Lower leg skin (tissue), 4 donors: ENCODE results near the gene RGS13. TPM values are rescaled to one million over a fixed set of nuclear protein-coding genes. Genes with fewer than 3 reads are reported as not detected.
"Not testable (repeated sequence)": the region's sequence is repeated elsewhere in the genome, so short reads cannot be mapped to it uniquely, and the experiment has no call there.

Experiments used
- DNase-seq, 2 donors: peaks; one replicate each; pipeline ENCODE4 v3.0.0-alpha.2; 2019; ENCODE audit warnings: low spot score in 2 of 2
- H3K4me3 ChIP-seq: fragments of 200-600 bp; sonication (generic); 2 replicates; pipeline ENCODE4 v1.5.1; 2017; ENCODE audit warnings: mild to moderate bottlenecking, low read depth; ENCODE audit not compliant: poor library complexity, severe bottlenecking
- POLR2A ChIP-seq, 2 donors: fragments of 450-650 bp; IDR thresholded peaks; one replicate each; pipeline ENCODE4 v1.6.1; 2016 to 2017; ENCODE audit warnings: antibody characterized with exemption in 2 of 2, mild to moderate bottlenecking in 1 of 2, moderate library complexity in 1 of 2
- WGBS, 2 donors: methylation state at CpG; one replicate each; pipeline ENCODE4 v1.1.5; 2018; 5-methylcytosine and 5-hydroxymethylcytosine counted together
- intact Hi-C: fragments of 100-400 bp; cut with DNase I; formaldehyde crosslinking; loops from one replicate; pipeline ENCODE4 v1.15.0; 2023; ENCODE audit warnings: low total_unique reads
- total RNA-seq, 4 donors: library from RNA; depleted of rRNA; stranded (reverse); fragments of >200 nt; gene quantifications; one replicate each; pipeline ENCODE4 v1.1.0, GENCODE V29; 2016
- TF ChIP-seq, protein P1 (sequence below), 3 donors: fragments of 450-650 bp; IDR thresholded peaks; one replicate each; pipeline ENCODE4 v1.5.1; 2016; ENCODE audit warnings: antibody characterized with exemption in 3 of 3, mild to moderate bottlenecking in 3 of 3, moderate library complexity in 2 of 3

RGS13 gene
- total RNA-seq, 4 donors from 2014 or later, result 0.08 to 1.1 TPM; not detected in 2

GRCh38 chr1:192668409-192668983 is 32.5 kb downstream of the RGS13 start:
- TF ChIP-seq, protein P1, sequence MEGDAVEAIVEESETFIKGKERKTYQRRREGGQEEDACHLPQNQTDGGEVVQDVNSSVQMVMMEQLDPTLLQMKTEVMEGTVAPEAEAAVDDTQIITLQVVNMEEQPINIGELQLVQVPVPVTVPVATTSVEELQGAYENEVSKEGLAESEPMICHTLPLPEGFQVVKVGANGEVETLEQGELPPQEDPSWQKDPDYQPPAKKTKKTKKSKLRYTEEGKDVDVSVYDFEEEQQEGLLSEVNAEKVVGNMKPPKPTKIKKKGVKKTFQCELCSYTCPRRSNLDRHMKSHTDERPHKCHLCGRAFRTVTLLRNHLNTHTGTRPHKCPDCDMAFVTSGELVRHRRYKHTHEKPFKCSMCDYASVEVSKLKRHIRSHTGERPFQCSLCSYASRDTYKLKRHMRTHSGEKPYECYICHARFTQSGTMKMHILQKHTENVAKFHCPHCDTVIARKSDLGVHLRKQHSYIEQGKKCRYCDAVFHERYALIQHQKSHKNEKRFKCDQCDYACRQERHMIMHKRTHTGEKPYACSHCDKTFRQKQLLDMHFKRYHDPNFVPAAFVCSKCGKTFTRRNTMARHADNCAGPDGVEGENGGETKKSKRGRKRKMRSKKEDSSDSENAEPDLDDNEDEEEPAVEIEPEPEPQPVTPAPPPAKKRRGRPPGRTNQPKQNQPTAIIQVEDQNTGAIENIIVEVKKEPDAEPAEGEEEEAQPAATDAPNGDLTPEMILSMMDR (IDR thresholded peaks at IDR 0.05), result no peak
- TF ChIP-seq POLR2A (IDR thresholded peaks at IDR 0.05), result no peak
- WGBS, 2 donors, result 89 to 91% methylated on average over 4 to 5 of the region's 5 CpGs
- H3K4me3 ChIP-seq, result no peak overlapping the region
- DNase-seq, result peak in 1 of 2 donors; percentile 77
- intact Hi-C loops, result no loop called here

DNA sequence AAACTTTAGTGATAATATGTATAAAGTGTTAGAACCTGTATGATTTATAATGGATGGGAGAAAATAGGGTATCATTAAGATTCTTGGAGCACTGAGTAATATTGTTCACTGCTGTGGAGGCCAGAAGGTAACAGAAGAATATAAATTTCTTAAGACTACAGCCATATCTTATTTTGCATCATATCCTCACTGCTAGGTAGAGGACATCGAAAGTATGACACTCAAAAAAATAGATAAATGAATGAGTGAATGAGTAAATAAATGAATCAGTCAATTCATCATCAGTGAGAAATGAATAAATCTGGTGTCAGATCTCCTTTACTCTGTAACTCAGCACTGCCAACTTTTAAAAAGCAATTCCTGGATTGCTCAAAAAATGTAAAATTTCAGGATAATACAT is 33.2 kb downstream of the RGS13 start:
- intact Hi-C loops, result no loop called here

DNA sequence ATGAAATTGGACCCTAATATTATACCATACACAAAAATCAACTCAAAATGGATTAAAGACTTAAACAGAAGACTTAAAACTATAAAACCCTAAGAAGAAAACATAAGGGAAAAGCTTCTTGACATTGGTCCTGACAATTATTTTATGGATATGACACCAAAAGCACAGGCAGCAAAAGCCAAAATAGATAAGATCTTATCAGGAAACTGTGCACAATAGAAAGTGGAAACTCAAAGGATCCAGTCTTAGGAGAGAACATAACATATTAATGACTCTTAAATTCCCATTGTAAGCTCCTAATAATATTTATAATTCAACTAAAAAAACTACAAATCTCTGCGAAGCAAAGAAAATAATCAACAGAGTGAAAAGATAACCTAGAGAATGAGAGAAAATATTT is 39.8 kb downstream of the RGS13 start:
- no peak overlapping the region for H3K4me3 ChIP-seq
- no peak for DNase-seq
- intact Hi-C loops, result no loop called here
- WGBS, 2 donors, result 81 to 86% methylated on average over 1 of the region's 1 CpG
- no peak for TF ChIP-seq POLR2A (IDR thresholded peaks at IDR 0.05)
- TF ChIP-seq, protein P1 (IDR thresholded peaks at IDR 0.05), result no peak

More for the DNA sequence above, 33.2 kb downstream of the RGS13 start:
- WGBS, 2 donors, result 87 to 90% methylated on average over 1 of the region's 1 CpG
- no peak for DNase-seq
- TF ChIP-seq POLR2A (IDR thresholded peaks at IDR 0.05), result no peak
- TF ChIP-seq, protein P1 (IDR thresholded peaks at IDR 0.05), result no peak
- no peak overlapping the region for H3K4me3 ChIP-seq

GRCh38 chr1:192678099-192678498 is 42.2 kb downstream of the RGS13 start:
- no peak overlapping the region for H3K4me3 ChIP-seq
- no peak for DNase-seq
- no peak for TF ChIP-seq POLR2A (IDR thresholded peaks at IDR 0.05)
- intact Hi-C loops, result no loop called here

- intact Hi-C loops, result no loop called here
- 81 to 88% methylated on average over 1 of the region's 1 CpG for WGBS, 2 donors
Measured at GRCh38 chr1:192682335-192682734, 46.4 kb downstream of the RGS13 start.

DNA sequence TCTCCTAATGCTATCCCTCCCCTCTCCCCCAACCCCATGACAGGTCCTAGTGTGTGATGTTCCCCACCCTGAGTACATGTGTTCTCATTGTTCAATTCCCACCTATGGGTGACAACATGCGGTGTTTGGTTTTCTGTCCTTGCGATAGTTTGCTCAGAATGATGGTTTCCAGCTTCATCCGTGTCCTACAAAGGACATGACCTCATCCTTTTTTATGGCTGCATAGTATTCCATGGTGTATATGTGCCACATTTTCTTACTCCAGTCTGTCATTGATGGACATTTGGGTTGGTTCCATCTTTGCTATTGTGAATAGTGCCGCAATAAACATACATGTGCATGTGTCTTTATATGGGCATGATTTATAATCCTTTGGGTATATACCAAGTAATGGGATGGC is 47.1 kb downstream of the RGS13 start:
- DNase-seq, intact Hi-C loops, H3K4me3 ChIP-seq: not testable (repeated sequence)
- WGBS, 2 donors, result 97 to 99% methylated on average over 4 of the region's 4 CpGs

More at GRCh38 chr1:192682335-192682734, 46.4 kb downstream of the RGS13 start:
- DNase-seq, result no peak
- TF ChIP-seq POLR2A (IDR thresholded peaks at IDR 0.05), result no peak
- TF ChIP-seq, protein P1 (IDR thresholded peaks at IDR 0.05), result no peak
- H3K4me3 ChIP-seq, result no peak overlapping the region

DNA sequence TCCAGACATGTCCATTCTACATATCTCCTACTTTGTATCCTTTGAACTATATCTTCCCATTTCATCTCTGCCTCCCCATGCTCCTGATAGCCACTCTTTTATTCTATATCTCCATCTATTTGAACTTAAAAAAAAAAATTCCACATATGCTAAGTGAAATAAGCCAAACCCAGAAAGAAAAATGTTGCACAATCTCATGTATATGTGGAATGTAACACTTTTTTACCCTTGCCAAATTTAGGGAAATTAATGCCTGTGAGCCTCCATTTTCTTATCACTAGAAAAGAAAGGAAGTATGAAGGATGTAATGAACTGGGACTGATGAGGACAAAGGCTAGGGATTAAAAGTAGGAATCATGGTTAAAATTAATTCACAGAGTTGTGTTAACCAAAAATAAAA is 53.5 kb downstream of the RGS13 start:
- no peak for DNase-seq
- H3K4me3 ChIP-seq, result no peak overlapping the region
- intact Hi-C loops, result no loop called here
- TF ChIP-seq, protein P1 (IDR thresholded peaks at IDR 0.05), result no peak
- no peak for TF ChIP-seq POLR2A (IDR thresholded peaks at IDR 0.05)
